Mesendoderm (in vitro differentiated cells): ENCODE data around the gene SKI.
A peak's percentile ranks its signal among the peaks of the same experiment; 100 is the strongest.

Experiments used
- DNase-seq: peaks from one replicate; pipeline ENCODE4 v3.0.0; 2013
- H2AK5ac ChIP-seq: 2 replicates; pipeline ENCODE4 v1.6.1; 2013; ENCODE audit warnings: low read length, inconsistent platforms
- H2BK120ac ChIP-seq: 2 replicates; pipeline ENCODE4 v1.6.1; 2013; ENCODE audit warnings: low read depth, mild to moderate bottlenecking, low read length, moderate library complexity, mixed read lengths
- H2BK15ac ChIP-seq: replicated peaks from 2 replicates; pipeline ENCODE4 v1.6.1; 2013; ENCODE audit warnings: low read depth, mild to moderate bottlenecking, moderate library complexity
- H2BK5ac ChIP-seq: 2 replicates; pipeline ENCODE4 v1.6.1; 2013; ENCODE audit warnings: low read length, inconsistent platforms
- H3K18ac ChIP-seq: 2 replicates; pipeline ENCODE4 v1.6.1; 2013; ENCODE audit warnings: mild to moderate bottlenecking, low read length, mixed read lengths
- H3K23ac ChIP-seq: one replicate; pipeline ENCODE4 v1.6.1; 2013; ENCODE audit warnings: low read length
- H3K27ac ChIP-seq: 2 replicates; pipeline ENCODE4 v1.5.1; 2013; ENCODE audit warnings: low read depth, mild to moderate bottlenecking, inconsistent platforms, low read length, moderate library complexity
- H3K27me3 ChIP-seq: 2 replicates; pipeline ENCODE4 v1.6.1; 2013; ENCODE audit warnings: low read length, control low read depth, mild to moderate bottlenecking, inconsistent platforms; ENCODE audit not compliant: insufficient read depth, poor library complexity
- H3K36me3 ChIP-seq: 2 replicates; pipeline ENCODE4 v1.6.1; 2013; ENCODE audit warnings: low read length, inconsistent platforms; ENCODE audit not compliant: control insufficient read depth, insufficient read depth
- H3K4ac ChIP-seq: one replicate; pipeline ENCODE4 v1.6.1; 2013; ENCODE audit warnings: low read depth, mild to moderate bottlenecking, low read length, moderate library complexity
- H3K4me1 ChIP-seq: 2 replicates; pipeline ENCODE4 v1.6.1; 2013; ENCODE audit warnings: low read depth, low read length, inconsistent platforms; ENCODE audit not compliant: control insufficient read depth
- H3K4me2 ChIP-seq: 2 replicates; pipeline ENCODE4 v1.6.1; 2013; ENCODE audit warnings: low read length
- H3K4me3 ChIP-seq: 2 replicates; pipeline ENCODE4 v1.5.1; 2013; ENCODE audit warnings: mild to moderate bottlenecking, low read length
- H3K56ac ChIP-seq: one replicate; pipeline ENCODE4 v1.6.1; 2013; ENCODE audit warnings: low read length
- H3K79me1 ChIP-seq: 2 replicates; pipeline ENCODE4 v1.6.1; 2013; ENCODE audit warnings: low read length, inconsistent platforms
- H3K79me2 ChIP-seq: 2 replicates; pipeline ENCODE4 v1.6.1; 2013; ENCODE audit warnings: mild to moderate bottlenecking, low read length; ENCODE audit not compliant: control insufficient read depth, insufficient read depth
- H3K9ac ChIP-seq: 2 replicates; pipeline ENCODE4 v1.6.1; 2013; ENCODE audit warnings: low read length, inconsistent platforms
- H4K5ac ChIP-seq: one replicate; pipeline ENCODE4 v1.6.1; 2013; ENCODE audit warnings: low read length
- H4K8ac ChIP-seq: one replicate; pipeline ENCODE4 v1.6.1; 2013; ENCODE audit warnings: low read depth, mild to moderate bottlenecking, control low read depth, low read length, moderate library complexity
- WGBS: extraction: QIAGEN DNeasy Blood & Tissue Kit; methylation state at CpG from one replicate; pipeline ENCODE4 v1.1.7; 2013; ENCODE audit warnings: low lambda C conversion rate, missing lambda C conversion rate; ENCODE audit not compliant: insufficient coverage; ENCODE audit errors: extremely low coverage; 5-methylcytosine and 5-hydroxymethylcytosine counted together

SKI gene

DNA sequence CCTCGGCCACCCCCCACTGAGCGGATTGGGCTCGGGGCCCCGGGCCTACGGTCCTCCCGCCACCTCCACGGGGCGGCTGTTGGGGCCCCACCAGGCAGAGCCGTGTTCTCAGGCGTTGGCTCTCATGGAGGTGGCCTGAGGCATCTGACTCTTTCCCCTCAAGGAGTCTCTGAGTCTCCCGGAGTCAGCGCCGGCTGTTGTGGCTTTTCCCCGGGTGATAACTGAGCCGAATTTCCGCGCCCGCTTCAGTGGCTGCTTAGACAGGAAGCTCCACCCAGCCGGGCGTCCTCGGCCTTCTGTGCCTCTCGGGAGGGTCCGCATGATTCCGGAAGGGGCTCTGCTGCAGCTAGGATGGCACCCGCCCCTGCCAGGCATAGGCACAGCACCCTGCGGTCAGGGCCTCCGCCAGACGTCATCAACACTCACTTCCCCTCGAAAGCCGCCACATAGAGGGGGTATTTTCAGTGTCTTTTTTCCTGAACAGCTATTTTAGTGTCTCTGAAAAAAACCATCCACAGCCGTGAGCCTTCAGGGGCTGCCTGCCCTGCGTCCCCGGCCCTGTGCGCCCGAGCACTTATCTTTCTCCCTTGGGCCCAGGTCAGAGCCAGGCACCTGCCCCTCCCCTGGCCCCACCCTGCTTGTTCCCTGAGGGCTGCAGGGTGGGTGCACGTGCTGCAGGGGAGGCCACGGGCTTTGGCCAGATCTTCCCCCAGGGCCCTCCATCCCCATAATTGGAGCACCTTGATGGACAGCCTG is 72.9 kb downstream of the SKI start:
- no peak overlapping the region for H3K23ac ChIP-seq
- H4K8ac ChIP-seq, result no peak overlapping the region
- H3K4ac ChIP-seq, result no peak overlapping the region
- H3K4me2 ChIP-seq, result no peak overlapping the region
- H3K27ac ChIP-seq, result no peak overlapping the region
- H3K4me3 ChIP-seq, result no peak overlapping the region
- peaks cover 66% of the 10 kb centered on the region for H3K79me2 ChIP-seq
- WGBS, result no CpG with 5 or more reads among the region's 37 CpGs
- no peak overlapping the region for H3K18ac ChIP-seq
- H4K5ac ChIP-seq, result no peak overlapping the region
- H3K56ac ChIP-seq, result peak overlapping the region; percentile 34
- peaks cover 7% of the 10 kb centered on the region for H3K4me1 ChIP-seq
- DNase-seq, result no peak
- H2BK5ac ChIP-seq, result no peak overlapping the region
- no peaks in the 10 kb centered on the region for H3K27me3 ChIP-seq
- no peak overlapping the region for H2BK15ac ChIP-seq
- H3K9ac ChIP-seq, result no peak overlapping the region
- no peak overlapping the region for H2AK5ac ChIP-seq
- H2BK120ac ChIP-seq, result no peak overlapping the region
- peaks cover 34% of the 10 kb centered on the region for H3K79me1 ChIP-seq
- peaks cover 4% of the 10 kb centered on the region for H3K36me3 ChIP-seq

DNA sequence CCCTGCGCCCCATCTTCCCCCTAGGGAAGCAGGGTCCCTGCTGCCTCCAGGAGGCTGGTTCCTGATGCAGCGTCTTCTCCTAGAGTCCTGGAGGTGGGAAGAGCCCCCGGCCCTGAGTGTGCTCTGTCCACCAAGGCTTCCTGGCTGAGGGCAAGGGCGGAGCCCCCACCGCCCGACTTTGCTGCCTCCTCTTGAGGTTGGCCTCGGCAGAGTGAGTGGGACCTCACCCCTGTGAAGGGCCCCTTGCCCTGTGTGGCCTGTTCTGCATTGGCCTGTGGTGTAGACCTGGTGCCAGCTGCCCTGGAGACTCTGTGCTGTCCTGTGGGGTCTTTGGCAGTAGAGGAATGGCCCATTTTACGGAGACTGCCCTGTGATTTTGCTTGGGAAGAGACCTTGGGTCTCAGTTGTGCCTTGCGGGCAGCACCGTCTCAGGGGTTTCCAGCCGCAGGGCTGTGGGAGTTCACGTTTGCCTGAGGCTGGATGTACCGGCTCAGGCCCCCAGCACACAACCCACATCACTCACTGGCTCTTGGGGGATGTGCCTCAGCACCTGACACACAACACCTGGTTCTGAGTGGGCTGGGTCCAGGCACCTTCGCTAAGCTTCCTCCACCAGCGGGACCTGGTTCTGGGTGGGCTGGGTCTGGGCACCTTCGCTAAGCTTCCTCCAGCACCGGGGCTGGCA is 73.6 kb downstream of the SKI start:
- H2BK5ac ChIP-seq, result no peak overlapping the region
- H3K4me2 ChIP-seq, result no peak overlapping the region
- H2BK15ac ChIP-seq, result no peak overlapping the region
- H2BK120ac ChIP-seq, result no peak overlapping the region
- H3K9ac ChIP-seq, result no peak overlapping the region
- no peak overlapping the region for H4K5ac ChIP-seq
- no peak for DNase-seq
- H4K8ac ChIP-seq, result no peak overlapping the region
- H3K4me3 ChIP-seq, result no peak overlapping the region
- no peak overlapping the region for H3K27ac ChIP-seq
- H3K79me2 ChIP-seq, result peaks cover 58% of the 10 kb centered on the region
- no peak overlapping the region for H3K18ac ChIP-seq
- no peaks in the 10 kb centered on the region for H3K27me3 ChIP-seq
- H3K79me1 ChIP-seq, result peaks cover 29% of the 10 kb centered on the region
- no peak overlapping the region for H3K23ac ChIP-seq
- no peak overlapping the region for H3K4ac ChIP-seq
- no peak overlapping the region for H3K56ac ChIP-seq
- H2AK5ac ChIP-seq, result no peak overlapping the region
- H3K36me3 ChIP-seq, result peaks cover 4% of the 10 kb centered on the region
- H3K4me1 ChIP-seq, result peaks cover 7% of the 10 kb centered on the region
- no CpG with 5 or more reads among the region's 17 CpGs for WGBS

DNA sequence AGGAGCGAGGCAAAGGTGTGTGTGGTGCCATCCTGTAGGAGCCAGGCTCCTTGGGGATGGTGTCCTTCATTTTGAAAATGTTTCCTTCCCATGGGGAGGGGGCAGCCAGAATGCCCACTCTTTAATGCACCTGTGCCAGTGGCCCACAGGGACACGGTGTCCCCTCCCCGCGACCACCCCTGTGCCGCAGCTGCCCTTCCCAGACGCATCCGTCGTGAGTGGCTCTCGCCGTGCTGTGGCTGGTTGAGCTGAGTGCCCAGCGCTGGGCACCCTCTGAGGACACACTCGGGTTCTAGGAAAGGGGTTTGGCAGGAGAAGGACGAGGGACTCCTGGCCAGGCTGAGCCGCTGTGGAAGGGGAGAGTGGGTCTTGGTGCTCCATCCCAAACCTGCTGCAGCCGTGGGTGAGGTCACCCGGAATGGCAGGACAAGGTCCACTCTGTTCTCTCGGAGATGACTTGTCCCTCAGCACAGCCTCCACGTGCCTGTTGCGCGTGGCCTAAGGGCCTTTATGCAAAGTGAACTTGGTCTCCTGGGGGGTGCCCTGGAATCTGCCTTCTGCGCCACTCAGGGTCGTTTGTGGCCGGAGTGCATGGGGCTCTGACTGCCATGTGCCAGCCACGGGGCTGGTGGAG is 74.3 kb downstream of the SKI start:
- H2AK5ac ChIP-seq, result no peak overlapping the region
- no peak overlapping the region for H3K56ac ChIP-seq
- peaks cover 7% of the 10 kb centered on the region for H3K36me3 ChIP-seq
- H3K27ac ChIP-seq, result no peak overlapping the region
- no peak overlapping the region for H3K4ac ChIP-seq
- no peak overlapping the region for H3K18ac ChIP-seq
- H3K79me2 ChIP-seq, result peaks cover 52% of the 10 kb centered on the region
- no peak overlapping the region for H4K8ac ChIP-seq
- no peak overlapping the region for H2BK120ac ChIP-seq
- H3K9ac ChIP-seq, result no peak overlapping the region
- no peak overlapping the region for H3K4me2 ChIP-seq
- whole genome bisulfite sequencing, result no CpG with 5 or more reads among the region's 24 CpGs
- no peak overlapping the region for H3K23ac ChIP-seq
- H3K79me1 ChIP-seq, result peaks cover 24% of the 10 kb centered on the region
- H3K4me1 ChIP-seq, result peaks cover 7% of the 10 kb centered on the region
- H3K4me3 ChIP-seq, result no peak overlapping the region
- DNase-seq, result no peak
- H2BK5ac ChIP-seq, result no peak overlapping the region
- no peak overlapping the region for H4K5ac ChIP-seq
- no peak overlapping the region for H2BK15ac ChIP-seq
- H3K27me3 ChIP-seq, result no peaks in the 10 kb centered on the region

DNA sequence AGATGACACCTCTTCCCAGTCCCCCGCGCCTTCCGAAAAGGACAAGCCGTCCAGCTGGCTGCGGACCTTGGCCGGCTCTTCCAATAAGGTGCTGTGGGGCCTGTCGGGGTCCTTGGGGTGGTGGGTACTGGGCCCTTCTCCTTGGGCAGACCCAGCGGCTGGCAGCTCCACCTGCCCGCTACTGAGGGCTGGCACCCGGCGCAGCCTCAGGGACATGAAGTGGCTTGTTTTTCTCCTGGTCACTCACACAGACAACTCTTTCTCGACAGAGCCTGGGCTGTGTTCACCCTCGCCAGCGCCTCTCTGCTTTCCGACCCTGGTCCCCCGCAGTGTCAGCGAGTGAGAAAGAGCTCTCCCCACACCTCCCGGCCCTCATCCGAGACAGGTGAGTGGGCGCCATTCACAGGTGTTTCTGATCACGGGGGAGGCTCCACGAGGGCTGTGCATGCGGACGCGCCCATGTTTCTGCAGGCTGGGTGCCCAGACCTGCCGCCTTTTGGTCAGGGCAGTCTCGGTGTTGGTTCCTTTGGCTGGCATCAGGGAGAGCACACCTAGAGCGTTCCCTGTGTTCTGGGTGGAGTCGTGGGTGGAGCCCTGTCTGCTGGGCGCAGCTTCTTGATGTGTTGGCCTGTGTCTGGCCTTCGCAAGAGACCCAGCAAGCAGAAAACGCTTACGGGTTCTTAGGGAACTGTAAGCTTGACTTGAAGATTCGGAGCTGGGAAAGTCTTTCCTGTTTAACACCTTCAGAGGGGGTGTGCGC is 75.1 kb downstream of the SKI start:
- no peak overlapping the region for H4K5ac ChIP-seq
- no peak overlapping the region for H3K56ac ChIP-seq
- no CpG with 5 or more reads among the region's 35 CpGs for WGBS
- H3K79me2 ChIP-seq, result peaks cover 44% of the 10 kb centered on the region
- no peak overlapping the region for H3K27ac ChIP-seq
- no peak overlapping the region for H3K4me3 ChIP-seq
- peaks cover 11% of the 10 kb centered on the region for H3K36me3 ChIP-seq
- H3K18ac ChIP-seq, result no peak overlapping the region
- H2BK15ac ChIP-seq, result no peak overlapping the region
- peaks cover 7% of the 10 kb centered on the region for H3K4me1 ChIP-seq
- H3K23ac ChIP-seq, result no peak overlapping the region
- H3K9ac ChIP-seq, result no peak overlapping the region
- H3K4me2 ChIP-seq, result no peak overlapping the region
- no peak overlapping the region for H2BK120ac ChIP-seq
- DNase-seq, result no peak
- H3K27me3 ChIP-seq, result no peaks in the 10 kb centered on the region
- no peak overlapping the region for H3K4ac ChIP-seq
- H2BK5ac ChIP-seq, result no peak overlapping the region
- no peak overlapping the region for H2AK5ac ChIP-seq
- no peak overlapping the region for H4K8ac ChIP-seq
- H3K79me1 ChIP-seq, result peaks cover 20% of the 10 kb centered on the region

DNA sequence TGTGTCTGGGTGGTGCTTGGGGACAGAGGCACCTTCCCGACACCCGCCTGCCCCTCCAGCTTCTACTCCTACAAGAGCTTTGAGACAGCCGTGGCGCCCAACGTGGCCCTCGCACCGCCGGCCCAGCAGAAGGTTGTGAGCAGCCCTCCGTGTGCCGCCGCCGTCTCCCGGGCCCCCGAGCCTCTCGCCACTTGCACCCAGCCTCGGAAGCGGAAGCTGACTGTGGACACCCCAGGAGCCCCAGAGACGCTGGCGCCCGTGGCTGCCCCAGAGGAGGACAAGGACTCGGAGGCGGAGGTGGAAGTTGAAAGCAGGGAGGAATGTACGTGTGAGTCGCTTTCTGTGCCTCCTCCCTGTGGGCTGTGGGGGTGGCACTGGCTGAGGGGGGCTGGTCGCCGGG is 75.7 kb downstream of the SKI start:
- WGBS, result no CpG with 5 or more reads among the region's 26 CpGs
- Histone ChIP-seq H3K56ac (no peak overlapping the region), H3K4me2 (no peak overlapping the region), H3K4ac (no peak overlapping the region), H4K5ac (no peak overlapping the region), H2BK5ac (no peak overlapping the region), H3K9ac (no peak overlapping the region), H3K27ac (no peak overlapping the region), H2AK5ac (no peak overlapping the region), H2BK120ac (no peak overlapping the region), H3K79me1 (peaks cover 18% of the 10 kb centered on the region), H3K36me3 (peaks cover 11% of the 10 kb centered on the region), H2BK15ac (no peak overlapping the region), H4K8ac (no peak overlapping the region), H3K4me1 (peaks cover 7% of the 10 kb centered on the region), H3K18ac (no peak overlapping the region), H3K79me2 (peaks cover 38% of the 10 kb centered on the region), H3K23ac (no peak overlapping the region), H3K27me3 (no peaks in the 10 kb centered on the region), H3K4me3 (no peak overlapping the region)
- DNase-seq, result no peak
